IMR-90 (cell line): Measurements from ENCODE around the gene ZP3. TPM values are rescaled to one million over a fixed set of nuclear protein-coding genes. Genes with fewer than 3 reads are reported as not detected.

ENCODE experiments used
- ATAC-seq: fragments of 200-7000 bp; cut with Tn5 transposase; 2 replicates; pipeline ENCODE4 v1.9.1; 2020; ENCODE audit warnings: low read depth, mild to moderate bottlenecking, moderate library complexity
- BruUV-seq: library from RNA; stranded (reverse); fragments of 400-500 nt; replicated peaks from 2 replicates; lab custom pipeline; 2021; lab: Mats Ljungman, UMichigan
- CTCF ChIA-PET: fragments of 300-600 bp; formaldehyde crosslinking; extraction: SDS; loops from one replicate; lab custom pipeline; 2021; ENCODE audit warnings: antibody characterized with exemption; lab: Yijun Ruan, JAX
- POLR2A ChIA-PET: fragments of 300-600 bp; sonication (Branson Sonifier 250); formaldehyde crosslinking; loops from one replicate; lab custom pipeline; 2022; ENCODE audit warnings: antibody characterized with exemption; ENCODE audit not compliant: unreplicated experiment; lab: Charles Lee
- DNase-seq: peaks from one replicate; pipeline ENCODE4 v3.0.0; 2013
- H2AFZ ChIP-seq: replicated peaks from 2 replicates; pipeline ENCODE3; 2013; ENCODE audit warnings: low read length, mild to moderate bottlenecking; ENCODE audit not compliant: poor library complexity
- H2AK5ac ChIP-seq: 2 replicates; pipeline ENCODE4 v1.6.1; 2013; ENCODE audit warnings: low read depth, low read length, inconsistent platforms
- H2AK9ac ChIP-seq: replicated peaks from 2 replicates; pipeline ENCODE3; 2013; ENCODE audit warnings: mild to moderate bottlenecking, low read depth, low read length, moderate library complexity; ENCODE audit not compliant: poor library complexity
- H2BK120ac ChIP-seq: 2 replicates; pipeline ENCODE4 v1.6.1; 2013; ENCODE audit warnings: low read depth, low read length, inconsistent platforms
- H2BK15ac ChIP-seq: 3 replicates; pipeline ENCODE4 v1.6.1; 2013; ENCODE audit warnings: low read depth, low read length, inconsistent platforms
- H2BK20ac ChIP-seq: 2 replicates; pipeline ENCODE4 v1.6.1; 2013; ENCODE audit warnings: low read depth, mild to moderate bottlenecking, inconsistent platforms, low read length, moderate library complexity
- H2BK5ac ChIP-seq: 2 replicates; pipeline ENCODE4 v1.6.1; 2013; ENCODE audit warnings: mild to moderate bottlenecking, low read depth, low read length, inconsistent platforms; ENCODE audit not compliant: poor library complexity, severe bottlenecking
- H3K14ac ChIP-seq: replicated peaks from 2 replicates; pipeline ENCODE4 v1.6.1; 2013; ENCODE audit warnings: low read depth, low read length, inconsistent platforms
- H3K18ac ChIP-seq: 2 replicates; pipeline ENCODE4 v1.6.1; 2013; ENCODE audit warnings: low read depth, low read length, control low read depth
- H3K23ac ChIP-seq: 2 replicates; pipeline ENCODE4 v1.6.1; 2013; ENCODE audit warnings: low read depth, low read length, inconsistent platforms
- H3K27ac ChIP-seq: 2 replicates; pipeline ENCODE4 v1.5.1; 2013; ENCODE audit warnings: mild to moderate bottlenecking, control low read depth, low read length; ENCODE audit not compliant: insufficient read depth
- H3K27me3 ChIP-seq: 2 replicates; pipeline ENCODE4 v1.6.1; 2013; ENCODE audit warnings: low read length; ENCODE audit not compliant: control insufficient read depth, insufficient read depth
- H3K36me3 ChIP-seq: 2 replicates; pipeline ENCODE4 v1.6.1; 2013; ENCODE audit warnings: low read length, mixed read lengths; ENCODE audit not compliant: control insufficient read depth, insufficient read depth
- H3K4ac ChIP-seq: 2 replicates; pipeline ENCODE4 v1.6.1; 2013; ENCODE audit warnings: low read depth, low read length, inconsistent platforms
- H3K4me1 ChIP-seq: 2 replicates; pipeline ENCODE4 v1.6.1; 2013; ENCODE audit warnings: low read length, mixed read lengths; ENCODE audit not compliant: control insufficient read depth, insufficient read depth
- H3K4me2 ChIP-seq: 2 replicates; pipeline ENCODE4 v1.6.1; 2013; ENCODE audit warnings: low read depth, mild to moderate bottlenecking, control low read depth, low read length, moderate library complexity
- H3K4me3 ChIP-seq: 2 replicates; pipeline ENCODE4 v1.5.1; 2013; ENCODE audit warnings: low read depth, mild to moderate bottlenecking, control low read depth, low read length, moderate library complexity; ENCODE audit not compliant: insufficient read depth
- H3K56ac ChIP-seq: 2 replicates; pipeline ENCODE4 v1.6.1; 2013; ENCODE audit warnings: low read length, inconsistent platforms; ENCODE audit not compliant: insufficient read depth; ENCODE audit errors: extremely low read depth
- H3K79me1 ChIP-seq, 2 experiments: 2 replicates each; pipeline ENCODE4 v1.6.1; 2013; ENCODE audit warnings: low read length in 2 of 2, inconsistent platforms in 1 of 2, low read depth in 1 of 2
- H3K9ac ChIP-seq: 2 replicates; pipeline ENCODE4 v1.6.1; 2013; ENCODE audit warnings: low read depth, low read length, control low read depth
- H3K9me1 ChIP-seq: 2 replicates; pipeline ENCODE4 v1.6.1; 2013; ENCODE audit warnings: low read length, inconsistent platforms; ENCODE audit not compliant: insufficient read depth
- H3K9me3 ChIP-seq: 2 replicates; pipeline ENCODE4 v1.6.1; 2013; ENCODE audit warnings: low read length; ENCODE audit not compliant: control insufficient read depth, insufficient read depth
- H4K20me1 ChIP-seq: 2 replicates; pipeline ENCODE4 v1.6.1; 2013; ENCODE audit warnings: low read length, inconsistent platforms; ENCODE audit not compliant: insufficient read depth
- H4K5ac ChIP-seq: 2 replicates; pipeline ENCODE4 v1.6.1; 2013; ENCODE audit warnings: mild to moderate bottlenecking, low read depth, low read length, control low read depth
- H4K8ac ChIP-seq, 2 experiments: 2 replicates each; pipeline ENCODE4 v1.6.1; 2013; ENCODE audit warnings: low read depth in 2 of 2, low read length in 2 of 2, control low read depth in 1 of 2, inconsistent platforms in 1 of 2
- H4K91ac ChIP-seq: 2 replicates; pipeline ENCODE4 v1.6.1; 2013; ENCODE audit warnings: low read depth, low read length, inconsistent platforms; ENCODE audit not compliant: insufficient read depth
- BHLHE40 ChIP-seq: fragments of 150-350 bp; IDR thresholded peaks from 2 replicates; pipeline ENCODE4 v1.6.1; 2016; ENCODE audit warnings: mild to moderate bottlenecking, low read depth, low read length
- CEBPB ChIP-seq: IDR thresholded peaks from 2 replicates; pipeline ENCODE4 v1.6.1; 2012; ENCODE audit warnings: low read depth, low read length, improper control_type of control experiment
- CTCF ChIP-seq: conservative IDR thresholded peaks from 2 replicates; pipeline ENCODE4 v1.5.1; 2012; ENCODE audit warnings: mild to moderate bottlenecking, low read depth, low read length, improper control_type of control experiment
- ELK1 ChIP-seq: fragments of 150-350 bp; IDR thresholded peaks from 2 replicates; pipeline ENCODE4 v1.6.1; 2016; ENCODE audit warnings: low read depth, mild to moderate bottlenecking, low read length, moderate library complexity, borderline replicate concordance
- FOS ChIP-seq: fragments of 150-350 bp; IDR thresholded peaks from 2 replicates; pipeline ENCODE4 v1.6.1; 2016; ENCODE audit warnings: low read depth, low read length
- MAFK ChIP-seq: IDR thresholded peaks from 2 replicates; pipeline ENCODE4 v1.6.1; 2012; ENCODE audit warnings: low read depth, low read length, improper control_type of control experiment
- MAZ ChIP-seq: IDR thresholded peaks from 2 replicates; pipeline ENCODE4 v1.6.1; 2012; ENCODE audit warnings: low read depth, mild to moderate bottlenecking, low read length, improper control_type of control experiment, moderate library complexity, borderline replicate concordance
- NFE2L2 ChIP-seq: fragments of 150-350 bp; IDR thresholded peaks from 2 replicates; pipeline ENCODE4 v1.6.1; 2016; ENCODE audit warnings: low read depth, mild to moderate bottlenecking, low read length
- POLR2A ChIP-seq: IDR thresholded peaks from 2 replicates; pipeline ENCODE4 v1.6.1; 2012; ENCODE audit warnings: mild to moderate bottlenecking, low read depth, low read length
- RAD21 ChIP-seq: IDR thresholded peaks from 2 replicates; pipeline ENCODE4 v1.6.1; 2012; ENCODE audit warnings: low read length, improper control_type of control experiment
- RCOR1 ChIP-seq: IDR thresholded peaks from 2 replicates; pipeline ENCODE4 v1.6.1; 2012; ENCODE audit warnings: mild to moderate bottlenecking, low read length, improper control_type of control experiment; ENCODE audit not compliant: insufficient replicate concordance
- RFX5 ChIP-seq: IDR thresholded peaks from 2 replicates; pipeline ENCODE4 v1.8.0; 2012; ENCODE audit warnings: low read depth, mild to moderate bottlenecking, low read length, moderate library complexity
- SMC3 ChIP-seq: fragments of 150-350 bp; IDR thresholded peaks from 2 replicates; pipeline ENCODE4 v1.6.1; 2016; ENCODE audit warnings: low read depth, mild to moderate bottlenecking, antibody characterized with exemption, low read length, moderate library complexity
- USF2 ChIP-seq: fragments of 150-350 bp; IDR thresholded peaks from 2 replicates; pipeline ENCODE4 v1.6.1; 2017; ENCODE audit warnings: mild to moderate bottlenecking, antibody characterized with exemption, low read length, low read depth
- WGBS, 2 experiments: methylation state at CpG; one replicate each; pipeline versions ENCODE4 v1.1.5 to v1.1.7; 2013; ENCODE audit warnings: missing lambda C conversion rate in 2 of 2; ENCODE audit not compliant: insufficient read length in 1 of 2; ENCODE audit errors: extremely low coverage in 2 of 2; 5-methylcytosine and 5-hydroxymethylcytosine counted together
- dilution Hi-C: fragments of 300-500 bp; cut with HindIII; formaldehyde crosslinking; loops from one replicate; pipeline ENCODE4 v1.14.3; 2018; ENCODE audit warnings: low sequenced_read_pairs; ENCODE audit not compliant: unreplicated experiment
- in situ Hi-C: fragments of 300-500 bp; cut with MboI; formaldehyde crosslinking; loops from 3 replicates; pipeline ENCODE4 v1.14.3; 2019; ENCODE audit warnings: low sequenced_read_pairs, inconsistent platforms, mixed read lengths
- intact Hi-C: fragments of 100-400 bp; cut with micrococcal nuclease; formaldehyde crosslinking; loops from 2 replicates; pipeline ENCODE4 v1.10.0; 2022
- polyA plus RNA-seq, 3 experiments: library from polyadenylated mRNA; depleted of rRNA; stranded (reverse); fragments of >200 nt; gene quantifications; 2 replicates each; pipeline ENCODE4 v1.2.3, GENCODE V29; 2012; ENCODE audit warnings: low replicate concordance in 1 of 3
- total RNA-seq: library from RNA; depleted of rRNA; stranded (reverse); fragments of >200 nt; gene quantifications from 2 replicates; pipeline ENCODE4 v1.2.3, GENCODE V29; 2012

ZP3 gene
- total and polyA plus RNA-seq, 2 of the 4 experiments (the other 2 are of a cell fraction) = 0.54 to 0.67 TPM

DNA sequence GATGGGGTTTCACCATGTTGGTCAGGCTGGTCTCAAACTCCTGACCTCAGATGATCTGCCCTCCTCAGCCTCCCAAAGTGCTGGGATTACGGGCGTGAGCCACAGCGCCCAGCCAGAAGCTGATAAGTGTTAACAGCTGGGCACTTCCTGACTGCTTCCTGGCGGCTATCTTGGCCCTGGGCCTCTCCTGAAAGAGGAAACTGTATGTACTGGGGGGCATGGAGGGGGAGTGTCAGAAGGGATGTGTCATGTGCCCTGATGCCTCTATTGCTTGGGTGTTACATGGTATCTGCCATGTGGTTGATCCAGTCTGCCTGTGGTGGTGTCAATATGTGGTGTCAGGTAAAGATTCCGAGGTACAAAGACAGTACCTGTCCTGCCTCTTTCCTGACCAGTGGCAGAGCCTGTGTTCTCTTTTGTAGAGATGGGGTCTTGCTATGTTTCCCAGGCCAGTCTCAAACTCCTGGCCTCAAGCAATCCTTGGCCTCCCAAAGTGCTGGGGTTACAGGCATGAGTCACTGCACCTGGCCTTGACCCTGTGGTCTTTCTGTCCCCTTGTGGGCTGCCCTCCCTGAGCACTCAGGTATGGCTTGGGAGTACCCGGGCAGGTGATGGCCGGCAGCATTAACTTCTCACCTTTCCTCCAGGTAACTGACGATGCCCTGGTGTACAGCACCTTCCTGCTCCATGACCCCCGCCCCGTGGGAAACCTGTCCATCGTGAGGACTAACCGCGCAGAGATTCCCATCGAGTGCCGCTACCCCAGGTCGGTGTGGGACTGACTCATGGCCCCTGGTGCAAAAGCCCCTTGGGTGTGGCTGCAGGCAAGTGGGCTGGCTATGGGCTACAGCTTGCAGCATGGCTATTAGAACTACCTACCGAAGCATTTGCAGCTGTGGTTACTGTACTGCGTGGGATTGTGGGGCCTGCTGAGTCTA, 4.4 kb downstream of the ZP3 start:
- no peak overlapping the region for H2BK5ac ChIP-seq
- no TSS peak for BruUV-seq
- CTCF ChIA-PET = no interaction called here
- H3K9me1 ChIP-seq = no peaks in the 10 kb centered on the region
- DNase-seq = peak; percentile 38
- H3K4me2 ChIP-seq = no peak overlapping the region
- H3K14ac ChIP-seq = peak overlapping the region; percentile 14; the same call in 1 of the 2 replicates
- no peak overlapping the region; the same call in 2 of the 3 replicates for H2BK15ac ChIP-seq
- no peak overlapping the region for H2BK20ac ChIP-seq
- no peak overlapping the region for H3K27ac ChIP-seq
- intact Hi-C loops = no loop called here
- no peak overlapping the region for H2BK120ac ChIP-seq
- POLR2A ChIA-PET = no interaction called here
- in situ Hi-C loops = no loop called here
- no peak overlapping the region for H3K23ac ChIP-seq
- no peak overlapping the region for H3K9ac ChIP-seq
- no peak overlapping the region for H3K4me3 ChIP-seq
- no peaks in the 10 kb centered on the region for H3K36me3 ChIP-seq
- no peak overlapping the region for H4K5ac ChIP-seq
- H3K4ac ChIP-seq = no peak overlapping the region
- 91% methylated on average over 12 of the region's 18 CpGs; no CpG with 5 or more reads in 1 of the 2 experiments for WGBS, 2 experiments
- H4K91ac ChIP-seq = no peak overlapping the region
- no peaks in the 10 kb centered on the region for H4K20me1 ChIP-seq
- no peaks in the 10 kb centered on the region for H3K9me3 ChIP-seq
- no peaks in the 10 kb centered on the region for H3K4me1 ChIP-seq
- peak; percentile 42 for ATAC-seq
- peak overlapping the region; percentile 56; the same call in 1 of the 2 replicates for H2AK5ac ChIP-seq
- H4K8ac ChIP-seq = no peak overlapping the region
- H2AFZ ChIP-seq = no peak overlapping the region
- H3K27me3 ChIP-seq = 0 out of 2 replicates have a peak, but pooled peaks cover 1% of the 10 kb centered on the region
- H2AK9ac ChIP-seq = no peak overlapping the region
- H3K18ac ChIP-seq = no peak overlapping the region
- dilution Hi-C loops = no loop called here
- no peak overlapping the region for H3K56ac ChIP-seq
- no peaks in the 10 kb centered on the region for H3K79me1 ChIP-seq
- TF ChIP-seq USF2 (no peak), FOS (no peak), CTCF (no peak), MAZ (no peak), POLR2A (no peak), CEBPB (no peak), NFE2L2 (no peak), BHLHE40 (no peak), SMC3 (no peak), ELK1 (no peak), RCOR1 (no peak), RFX5 (no peak), MAFK (no peak), RAD21 (no peak)
